Measurements from ENCODE around the gene PCID2.

- TF ChIP-seq EZH2 (optimal IDR thresholded peaks at IDR 0.05; ENCODE audit: low read depth, low read length) (no peak), CTCF (IDR thresholded peaks at IDR 0.05; ENCODE audit: low read length) (no peak), EZH2phosphoT487 (IDR thresholded peaks at IDR 0.05; ENCODE audit: low read length) (no peak)
Observed at GRCh38 chr13:113229161-113229560, 20.7 kb upstream of the PCID2 start.

Data from MM.1S (cell line).